ENCODE measurements around the gene HOXA7.

GRCh38 chr7:27198138-27198841, 41.8 kb upstream of the HOXA7 start:
- TF ChIP-seq CTCF (IDR thresholded peaks at IDR 0.05), result no peak
- no peak for TF ChIP-seq POLR2A (IDR thresholded peaks at IDR 0.05)
